Bronchial epithelial cell (primary cell): Measurements from ENCODE around the gene RNF175. TPM values are rescaled to one million over a fixed set of nuclear protein-coding genes. Genes with fewer than 3 reads are reported as not detected.

Experiments
- DNase-seq: peaks from one replicate; pipeline ENCODE4 v3.0.0-alpha.2; 2010; ENCODE audit warnings: low read depth
- FAIRE-seq: peaks from 2 replicates; lab custom pipeline; 2011; peaks lifted over from hg19 to GRCh38; lab: Jason Lieb, UNC
- H3K27me3 ChIP-seq: 2 replicates; pipeline ENCODE4 v1.5.1; 2011; ENCODE audit warnings: low read length; ENCODE audit not compliant: control insufficient read depth, insufficient read depth
- H3K36me3 ChIP-seq: 2 replicates; pipeline ENCODE4 v1.5.1; 2011; ENCODE audit warnings: low read length; ENCODE audit not compliant: control insufficient read depth, insufficient read depth
- H3K4me3 ChIP-seq: 2 replicates; pipeline ENCODE4 v1.5.1; 2011; ENCODE audit warnings: mild to moderate bottlenecking, low read depth, low read length, control low read depth
- CTCF ChIP-seq: IDR thresholded peaks from 2 replicates; pipeline ENCODE4 v1.5.1; 2011; ENCODE audit warnings: mild to moderate bottlenecking, moderate library complexity, low read length, control low read depth, inconsistent platforms; ENCODE audit not compliant: insufficient read depth, severe bottlenecking
- total RNA-seq: library from RNA; depleted of rRNA; stranded (reverse); fragments of >200 nt; gene quantifications from 2 replicates; pipeline ENCODE4 v1.2.1, GENCODE V29; 2014

The RNF175 gene
- total RNA-seq, 1 donor from 2014 or later: under 0.01 TPM

- H3K36me3 ChIP-seq: no peaks in the 10 kb centered on the region
- TF ChIP-seq CTCF: no peak
- FAIRE-seq: no peak
These were observed 18.3 kb downstream of the RNF175 start for GRCh38 chr4:153741541-153741940.

GRCh38 chr4:153735906-153736461 is 23.8 kb downstream of the RNF175 start:
- H3K36me3 ChIP-seq: no peaks in the 10 kb centered on the region
- DNase-seq (peak; percentile 15), FAIRE-seq (no peak)
- H3K27me3 ChIP-seq: no peaks in the 10 kb centered on the region
- TF ChIP-seq CTCF: no peak
- no peak overlapping the region for H3K4me3 ChIP-seq

More at GRCh38 chr4:153741541-153741940, 18.3 kb downstream of the RNF175 start:
- no peak overlapping the region for H3K4me3 ChIP-seq
- no peaks in the 10 kb centered on the region for H3K27me3 ChIP-seq
- DNase-seq: no peak

- Histone ChIP-seq H3K4me3 (no peak overlapping the region), H3K27me3 (no peaks in the 10 kb centered on the region), H3K36me3 (no peaks in the 10 kb centered on the region)
- TF ChIP-seq CTCF: no peak
- FAIRE-seq (no peak), DNase-seq (no peak)
These were observed 25.9 kb downstream of the RNF175 start for GRCh38 chr4:153733751-153734448.

GRCh38 chr4:153731239-153731638 is 28.6 kb downstream of the RNF175 start:
- Histone ChIP-seq H3K27me3 (no peaks in the 10 kb centered on the region), H3K4me3 (no peak overlapping the region), H3K36me3 (no peaks in the 10 kb centered on the region)
- FAIRE-seq (no peak), DNase-seq (peak; percentile 88)
- TF ChIP-seq CTCF: no peak

GRCh38 chr4:153729895-153730294 is 29.9 kb downstream of the RNF175 start:
- Histone ChIP-seq H3K4me3 (no peak overlapping the region), H3K36me3 (no peaks in the 10 kb centered on the region), H3K27me3 (no peaks in the 10 kb centered on the region)
- no peak for DNase-seq
- no peak for FAIRE-seq
- TF ChIP-seq CTCF: no peak
